Common myeloid progenitor, CD34-positive (primary cell): ENCODE results near the gene ZNF708.
"Not testable (repeated sequence)": the region's sequence is repeated elsewhere in the genome, so short reads cannot be mapped to it uniquely, and the experiment has no call there.

ENCODE experiments used
- CTCF ChIA-PET: fragments of 350-600 bp; sonication (Branson Sonifier 250); formaldehyde crosslinking; loops from one replicate; lab custom pipeline; 2021; ENCODE audit warnings: antibody characterized with exemption; lab: Charles Lee
- POLR2A ChIA-PET: fragments of 350-600 bp; sonication (Branson Sonifier 250); formaldehyde crosslinking; loops from one replicate; lab custom pipeline; 2021; ENCODE audit warnings: antibody characterized with exemption; lab: Charles Lee
- DNase-seq, 3 donors: peaks; one replicate each; pipeline versions ENCODE4 v3.0.0 to v3.0.0-alpha.2; 2013
- H3K27ac ChIP-seq, 2 experiments: 1 replicate in 1 of 2; 2 replicates in 1 of 2; pipeline ENCODE4 v1.7.0; 2013; ENCODE audit warnings: inconsistent platforms in 2 of 2, low read length in 2 of 2, mild to moderate bottlenecking in 2 of 2, low read depth in 1 of 2, moderate library complexity in 1 of 2; ENCODE audit not compliant: severe bottlenecking in 2 of 2, insufficient read depth in 1 of 2, poor library complexity in 1 of 2
- H3K27me3 ChIP-seq, 5 experiments: replicated peaks in 2 of 5; 1 replicate in 3 of 5; 2 replicates in 2 of 5; pipeline versions ENCODE4 v1.6.1 to v1.7.0; 2013; ENCODE audit warnings: low read length in 4 of 5, mild to moderate bottlenecking in 2 of 5, moderate library complexity in 2 of 5, inconsistent platforms in 1 of 5; ENCODE audit not compliant: insufficient read depth in 5 of 5, control insufficient read depth in 4 of 5
- H3K36me3 ChIP-seq, 4 experiments: 1 replicate in 2 of 4; 2 replicates in 2 of 4; pipeline versions ENCODE4 v1.6.1 to v1.7.0; 2013; ENCODE audit warnings: low read length in 3 of 4, control low read depth in 1 of 4, mild to moderate bottlenecking in 1 of 4; ENCODE audit not compliant: control insufficient read depth in 4 of 4, insufficient read depth in 4 of 4
- H3K4me1 ChIP-seq, 4 experiments: 1 replicate in 3 of 4; 2 replicates in 1 of 4; pipeline versions ENCODE4 v1.6.1 to v1.7.1; 2013; ENCODE audit warnings: low read length in 3 of 4, mild to moderate bottlenecking in 3 of 4, control low read depth in 1 of 4, inconsistent platforms in 1 of 4, moderate library complexity in 1 of 4; ENCODE audit not compliant: control insufficient read depth in 4 of 4, insufficient read depth in 4 of 4; ENCODE audit errors: control extremely low read depth in 1 of 4
- H3K4me3 ChIP-seq, 7 experiments: 1 replicate in 4 of 7; 2 replicates in 3 of 7; pipeline versions ENCODE4 v1.5.1 to v1.7.0; 2013; ENCODE audit warnings: mild to moderate bottlenecking in 7 of 7, low read length in 6 of 7, moderate library complexity in 6 of 7, inconsistent platforms in 2 of 7, low read depth in 2 of 7, control low read depth in 1 of 7; ENCODE audit not compliant: insufficient read depth in 4 of 7, control insufficient read depth in 1 of 7; ENCODE audit errors: extremely low read depth in 1 of 7
- H3K9me3 ChIP-seq, 5 experiments: 1 replicate in 4 of 5; 2 replicates in 1 of 5; pipeline versions ENCODE4 v1.6.1 to v1.7.1; 2013; ENCODE audit warnings: low read length in 4 of 5, mild to moderate bottlenecking in 2 of 5, inconsistent platforms in 1 of 5, low read depth in 1 of 5, moderate library complexity in 1 of 5; ENCODE audit not compliant: control insufficient read depth in 4 of 5, insufficient read depth in 2 of 5; ENCODE audit errors: control extremely low read depth in 1 of 5
- WGBS: methylation state at CpG from one replicate; pipeline ENCODE4 v1.1.5; 2013; ENCODE audit not compliant: insufficient coverage; 5-methylcytosine and 5-hydroxymethylcytosine counted together

ZNF708 gene

DNA sequence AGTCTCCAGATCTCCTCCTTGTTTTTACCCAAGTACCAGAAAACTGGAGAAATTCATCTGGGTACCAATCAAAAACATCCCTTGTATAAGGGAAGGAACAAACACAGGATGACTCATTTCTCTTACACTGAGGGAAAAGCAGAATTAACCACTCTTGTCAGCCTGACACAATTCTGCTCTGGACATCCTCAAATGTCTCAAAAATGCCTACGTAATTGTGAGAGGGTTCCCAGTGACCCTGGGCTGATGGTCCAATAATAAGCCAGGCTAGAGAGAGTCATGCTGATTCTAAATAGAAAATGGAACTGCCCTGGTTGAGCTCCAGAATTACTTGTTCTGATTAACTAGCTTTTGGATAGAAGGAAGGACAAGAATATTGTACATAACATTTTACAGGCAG lies 14.5 kb downstream of the ZNF708 start:
- ChIA-PET POLR2A (no interaction called here), CTCF (no interaction called here)
- H3K4me3 ChIP-seq = no peak overlapping the region
- peaks cover 2 to 34% (median 25%) of the 10 kb centered on the region in 5 experiments for H3K9me3 ChIP-seq
- peaks cover 0 to 2% (median 0%) of the 10 kb centered on the region in 4 experiments for H3K4me1 ChIP-seq
- DNase-seq = peak in 1 of 3 donors; percentile 41
- H3K27ac ChIP-seq = no peak overlapping the region
- H3K36me3 ChIP-seq = peaks cover 14 to 50% (median 32%) of the 10 kb centered on the region in 4 experiments
- WGBS = 100% methylated on average over 1 of the region's 1 CpG
- no peaks in the 10 kb centered on the region for H3K27me3 ChIP-seq

DNA sequence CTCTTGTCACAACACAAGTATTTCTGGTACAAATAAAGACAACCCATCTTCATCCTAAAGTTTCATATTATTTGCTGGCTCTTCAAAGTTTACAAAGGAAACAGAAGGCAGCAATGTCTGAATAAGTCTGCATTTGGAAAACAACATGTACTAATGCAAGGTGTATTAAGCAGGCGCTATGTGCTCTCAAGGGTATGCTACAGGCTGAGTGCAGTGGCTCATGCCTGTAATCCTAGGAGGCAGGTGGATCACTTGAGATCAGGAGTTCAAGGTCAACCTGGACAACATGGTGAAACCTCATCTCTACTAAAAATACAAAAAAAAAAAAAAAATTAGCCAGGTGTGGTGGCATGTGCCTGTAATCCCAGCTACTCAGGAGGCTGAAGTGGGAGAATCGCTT lies 16.4 kb downstream of the ZNF708 start:
- H3K27ac ChIP-seq, H3K27me3 ChIP-seq, H3K4me3 ChIP-seq, POLR2A ChIA-PET, H3K4me1 ChIP-seq, DNase-seq, CTCF ChIA-PET: not testable (repeated sequence)
- H3K36me3 ChIP-seq = peaks cover 12 to 46% (median 27%) of the 10 kb centered on the region in 4 experiments
- 100% methylated on average over 1 of the region's 2 CpGs for WGBS
- peaks cover 2 to 31% (median 18%) of the 10 kb centered on the region in 5 experiments for H3K9me3 ChIP-seq

DNA sequence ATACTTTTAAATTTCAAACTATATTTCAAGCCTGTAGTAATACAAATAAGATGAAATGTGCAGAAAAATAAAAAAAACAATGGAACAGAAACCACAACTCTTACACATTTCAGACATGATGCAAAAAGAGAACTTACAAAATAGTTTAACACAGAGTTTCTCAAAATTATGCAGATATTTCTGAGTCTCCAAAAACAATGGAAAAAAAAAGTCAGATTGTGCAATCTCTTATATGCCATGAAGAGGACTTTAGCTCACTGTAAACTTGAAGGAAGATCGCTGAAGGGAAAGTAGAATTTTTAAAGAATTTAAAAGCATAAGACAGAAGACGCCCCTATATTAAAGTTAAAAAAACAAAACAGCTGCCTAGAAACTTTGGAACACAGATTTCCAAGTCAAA lies 20.4 kb downstream of the ZNF708 start:
- ChIA-PET POLR2A (interaction anchor here (0.7 kb wide), 1 partner anchor 50 kb away, joined by 3 read pairs; the partner anchor contains the start of gene ZNF738), CTCF (no interaction called here)
- DNase-seq = no peak
- H3K27me3 ChIP-seq = no peaks in the 10 kb centered on the region
- H3K4me1 ChIP-seq = no peaks in the 10 kb centered on the region
- H3K4me3 ChIP-seq = no peak overlapping the region
- peaks cover 0 to 24% (median 14%) of the 10 kb centered on the region in 5 experiments for H3K9me3 ChIP-seq
- H3K27ac ChIP-seq = no peak overlapping the region
- WGBS = 100% methylated on average over 2 of the region's 2 CpGs
- peaks cover 21 to 65% (median 35%) of the 10 kb centered on the region in 4 experiments for H3K36me3 ChIP-seq

DNA sequence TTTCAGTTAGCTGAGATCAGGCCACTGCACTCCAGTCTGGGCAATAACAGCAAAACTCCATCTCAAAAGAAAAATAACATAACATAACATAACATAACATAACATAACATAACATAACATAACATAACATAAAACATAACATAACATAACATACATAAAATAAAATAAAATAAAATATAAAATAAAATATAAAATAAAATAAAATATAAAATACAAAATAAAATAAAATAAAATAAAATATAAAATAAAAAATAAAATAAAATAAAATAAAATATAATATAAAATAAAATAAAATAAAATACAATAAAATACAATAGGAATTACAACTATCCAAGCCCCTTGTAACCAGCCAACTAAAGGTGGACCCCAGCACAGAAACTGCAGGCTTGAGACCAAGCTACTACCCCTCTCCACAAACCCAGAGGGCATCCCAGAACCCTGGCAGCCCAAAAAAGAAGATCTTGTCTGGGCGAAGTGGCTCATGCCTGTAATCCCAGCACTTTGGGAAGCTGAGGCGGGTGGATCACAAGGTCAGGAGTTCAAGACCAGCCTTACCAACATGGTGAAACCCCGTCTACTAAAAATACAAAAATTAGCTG lies 22.2 kb downstream of the ZNF708 start:
- CTCF ChIA-PET, H3K4me3 ChIP-seq, H3K27ac ChIP-seq, DNase-seq, POLR2A ChIA-PET, H3K4me1 ChIP-seq, H3K27me3 ChIP-seq: not testable (repeated sequence)
- 100% methylated on average over 2 of the region's 3 CpGs for WGBS
- Histone ChIP-seq H3K9me3 (peaks cover 1 to 20% (median 14%) of the 10 kb centered on the region in 5 experiments), H3K36me3 (peaks cover 26 to 76% (median 39%) of the 10 kb centered on the region in 4 experiments)

DNA sequence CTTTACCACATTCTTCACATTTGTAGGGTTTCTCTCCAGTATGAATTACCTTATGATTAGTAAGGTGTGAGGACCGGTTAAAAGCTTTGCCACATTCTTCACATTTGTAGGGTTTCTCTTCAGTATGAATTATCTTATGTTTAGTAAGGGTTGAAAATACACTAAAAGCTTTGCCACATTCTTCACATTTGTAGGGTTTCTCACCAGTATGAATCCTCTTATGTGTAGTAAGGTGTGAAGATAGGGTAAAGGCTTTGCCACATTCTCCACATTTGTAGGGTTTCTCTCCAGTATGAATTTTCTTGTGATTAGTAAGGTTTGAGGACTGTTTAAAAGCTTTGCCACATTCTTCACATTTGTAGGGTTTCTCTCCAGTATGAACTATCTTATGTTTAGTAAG lies 35.4 kb downstream of the ZNF708 start:
- H3K4me1 ChIP-seq, CTCF ChIA-PET, POLR2A ChIA-PET, H3K27ac ChIP-seq, DNase-seq, H3K27me3 ChIP-seq, H3K4me3 ChIP-seq: not testable (repeated sequence)
- peaks cover 17 to 69% (median 27%) of the 10 kb centered on the region in 4 experiments for H3K36me3 ChIP-seq
- no CpG with 5 or more reads among the region's 1 CpG for WGBS
- peaks cover 9 to 60% (median 25%) of the 10 kb centered on the region in 5 experiments for H3K9me3 ChIP-seq

DNA sequence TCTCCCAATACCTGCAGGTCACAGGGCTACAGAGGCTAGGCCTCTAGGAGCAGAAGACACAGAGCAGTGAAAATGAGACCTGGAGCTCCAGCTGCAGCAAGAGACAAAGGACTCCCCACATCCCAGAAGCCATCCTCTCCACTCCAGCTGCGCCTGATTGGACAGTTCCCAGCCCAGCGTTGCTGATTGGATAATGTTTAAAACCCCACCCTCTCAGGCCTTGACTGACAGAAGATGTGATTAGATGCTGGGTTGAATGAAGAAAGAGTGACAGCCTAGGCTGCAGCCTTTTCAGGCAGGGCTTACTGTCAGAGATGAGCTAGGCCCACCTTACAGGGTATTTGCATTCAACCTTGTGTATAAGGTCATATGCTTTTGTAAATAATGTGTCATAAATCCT lies 59.4 kb downstream of the ZNF708 start:
- Histone ChIP-seq H3K9me3 (peaks cover 0 to 8% (median 3%) of the 10 kb centered on the region in 5 experiments), H3K36me3 (no peaks in the 10 kb centered on the region), H3K27ac (no peak overlapping the region), H3K4me1 (no peaks in the 10 kb centered on the region), H3K27me3 (no peaks in the 10 kb centered on the region), H3K4me3 (no peak overlapping the region)
- POLR2A ChIA-PET = no interaction called here
- WGBS = no CpG with 5 or more reads among the region's 2 CpGs
- CTCF ChIA-PET = no interaction called here
- no peak for DNase-seq

DNA sequence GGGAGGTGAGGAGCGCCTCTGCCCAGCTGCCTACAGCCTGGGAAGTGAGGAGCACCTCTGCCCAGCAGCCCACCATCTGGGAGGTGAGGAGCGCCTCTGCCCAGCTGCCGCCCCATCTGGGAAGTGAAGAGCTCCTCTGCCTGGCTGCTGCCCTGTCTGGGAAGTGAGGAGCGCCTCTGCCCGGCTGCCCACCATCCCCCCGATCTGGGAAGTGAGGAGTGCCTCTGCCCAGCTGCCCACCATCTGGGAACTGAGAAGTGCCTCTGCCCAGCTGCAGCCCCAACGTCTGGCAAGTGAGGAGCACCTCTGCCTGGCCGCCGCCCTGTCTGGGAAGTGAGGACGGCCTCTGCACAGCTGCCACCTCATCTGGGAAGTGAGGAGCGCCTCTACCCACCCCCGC lies 64.3 kb downstream of the ZNF708 start:
- Histone ChIP-seq H3K36me3 (no peaks in the 10 kb centered on the region), H3K27me3 (no peaks in the 10 kb centered on the region), H3K9me3 (peaks cover 4 to 17% (median 6%) of the 10 kb centered on the region in 5 experiments), H3K4me3 (no peak overlapping the region), H3K4me1 (no peaks in the 10 kb centered on the region), H3K27ac (no peak overlapping the region)
- POLR2A ChIA-PET = no interaction called here
- WGBS = 96% methylated on average over 12 of the region's 12 CpGs
- no peak for DNase-seq
- CTCF ChIA-PET = no interaction called here
